Peyer's patch (tissue), 4 donors: ENCODE data around the gene TCF7L1. TPM values are rescaled to one million over a fixed set of nuclear protein-coding genes. Genes with fewer than 3 reads are reported as not detected.
A peak's percentile ranks its signal among the peaks of the same experiment; 100 is the strongest.

Experiments used
- DNase-seq, 3 donors: peaks; one replicate each; pipeline ENCODE4 v3.0.0-alpha.2; 2017 to 2019
- H3K27ac ChIP-seq, 4 donors: fragments of 200-600 bp; sonication (generic); one replicate each; pipeline ENCODE4 v1.5.1; 2016 to 2019
- H3K27me3 ChIP-seq, 2 donors: fragments of 200-600 bp; sonication (generic); one replicate each; pipeline ENCODE4 v1.5.1; 2019
- H3K36me3 ChIP-seq, 3 donors: fragments of 200-600 bp; sonication (generic); one replicate each; pipeline ENCODE4 v1.5.1; 2016 to 2019
- H3K4me1 ChIP-seq, 4 donors: fragments of 200-600 bp; sonication (generic); one replicate each; pipeline ENCODE4 v1.5.1; 2016 to 2019
- H3K4me3 ChIP-seq, 4 donors: fragments of 200-600 bp; sonication (generic); 1 replicate in 3 of 4; 2 replicates in 1 of 4; pipeline ENCODE4 v1.5.1; 2016 to 2019; ENCODE audit warnings: mild to moderate bottlenecking in 1 of 4
- H3K9me3 ChIP-seq, 4 donors: fragments of 200-600 bp; sonication (generic); one replicate each; pipeline ENCODE4 v1.5.1; 2016 to 2019; ENCODE audit warnings: mild to moderate bottlenecking in 1 of 4
- CTCF ChIP-seq, 6 experiments: fragments of 450-650 bp in 4 of 6; fragments of 200-600 bp in 2 of 6; sonication (generic) in 1 of 6; IDR thresholded peaks; one replicate each; pipeline ENCODE4 v1.5.1; 2017 to 2019; ENCODE audit warnings: antibody characterized with exemption in 6 of 6, mild to moderate bottlenecking in 3 of 6, moderate library complexity in 1 of 6
- POLR2A ChIP-seq, 2 donors: fragments of 450-650 bp; IDR thresholded peaks; one replicate each; pipeline ENCODE4 v1.5.1; 2017; ENCODE audit warnings: antibody characterized with exemption in 2 of 2, mild to moderate bottlenecking in 2 of 2, moderate library complexity in 2 of 2
- total RNA-seq, 4 donors: library from RNA; depleted of rRNA; stranded (reverse); fragments of >200 nt; gene quantifications; one replicate each; pipeline ENCODE4 v1.1.0, GENCODE V29; 2016

The TCF7L1 gene
- total RNA-seq, 4 donors from 2014 or later = 0.35 to 5.8 (median 1.7) TPM

- no peaks in the 10 kb centered on the region for H3K27me3 ChIP-seq
- DNase-seq = no peak
- no peaks in the 10 kb centered on the region for H3K36me3 ChIP-seq
- no peak for TF ChIP-seq POLR2A (IDR thresholded peaks at IDR 0.05)
- TF ChIP-seq CTCF (IDR thresholded peaks at IDR 0.05) = no peak
- H3K4me1 ChIP-seq = peaks cover 0 to 8% (median 0%) of the 10 kb centered on the region in 4 donors
- no peak overlapping the region for H3K4me3 ChIP-seq
- no peaks in the 10 kb centered on the region for H3K9me3 ChIP-seq
- H3K27ac ChIP-seq = no peak overlapping the region
These were observed 145.2 kb downstream of the TCF7L1 start for GRCh38 chr2:85278361-85278760.

DNA sequence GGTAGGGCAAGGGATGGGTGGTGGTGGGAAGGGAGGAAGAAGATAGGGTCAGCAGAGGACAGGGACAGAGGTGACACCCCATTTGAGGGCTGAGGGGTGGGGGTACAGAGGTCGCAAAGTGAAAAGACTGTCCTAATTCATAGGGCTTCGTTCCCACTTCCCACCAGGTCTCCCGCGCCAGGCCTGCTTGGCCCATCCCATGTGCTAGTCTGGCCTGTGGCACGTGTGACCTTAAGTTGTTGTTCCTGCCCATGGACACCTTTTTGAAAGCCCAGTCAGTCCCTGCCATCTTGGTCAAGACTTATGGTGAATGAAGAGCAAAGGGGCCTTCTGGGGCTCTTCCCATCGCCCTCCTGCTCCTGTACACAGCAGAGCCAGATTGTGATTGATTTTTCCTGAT, 148.4 kb downstream of the TCF7L1 start:
- Histone ChIP-seq H3K36me3 (no peaks in the 10 kb centered on the region), H3K27me3 (no peaks in the 10 kb centered on the region), H3K4me1 (peaks cover 0 to 6% (median 0%) of the 10 kb centered on the region in 4 donors), H3K27ac (no peak overlapping the region), H3K4me3 (no peak overlapping the region), H3K9me3 (no peaks in the 10 kb centered on the region)
- TF ChIP-seq CTCF (IDR thresholded peaks at IDR 0.05) (no peak), POLR2A (IDR thresholded peaks at IDR 0.05) (no peak)
- DNase-seq = no peak

GRCh38 chr2:85282914-85283313, 149.7 kb downstream of the TCF7L1 start:
- H3K9me3 ChIP-seq = no peaks in the 10 kb centered on the region
- no peak for DNase-seq
- TF ChIP-seq POLR2A (IDR thresholded peaks at IDR 0.05) (no peak), CTCF (IDR thresholded peaks at IDR 0.05) (no peak)
- H3K4me3 ChIP-seq = no peak overlapping the region
- no peaks in the 10 kb centered on the region for H3K27me3 ChIP-seq
- H3K4me1 ChIP-seq = no peaks in the 10 kb centered on the region
- no peaks in the 10 kb centered on the region for H3K36me3 ChIP-seq
- H3K27ac ChIP-seq = no peak overlapping the region

- DNase-seq = no peak
- Histone ChIP-seq H3K9me3 (no peaks in the 10 kb centered on the region), H3K4me1 (no peaks in the 10 kb centered on the region), H3K36me3 (no peaks in the 10 kb centered on the region), H3K27ac (no peak overlapping the region), H3K27me3 (no peaks in the 10 kb centered on the region), H3K4me3 (no peak overlapping the region)
- TF ChIP-seq POLR2A (IDR thresholded peaks at IDR 0.05) (no peak), CTCF (IDR thresholded peaks at IDR 0.05) (no peak)
These were observed 150.4 kb downstream of the TCF7L1 start for GRCh38 chr2:85283641-85284040.

DNA sequence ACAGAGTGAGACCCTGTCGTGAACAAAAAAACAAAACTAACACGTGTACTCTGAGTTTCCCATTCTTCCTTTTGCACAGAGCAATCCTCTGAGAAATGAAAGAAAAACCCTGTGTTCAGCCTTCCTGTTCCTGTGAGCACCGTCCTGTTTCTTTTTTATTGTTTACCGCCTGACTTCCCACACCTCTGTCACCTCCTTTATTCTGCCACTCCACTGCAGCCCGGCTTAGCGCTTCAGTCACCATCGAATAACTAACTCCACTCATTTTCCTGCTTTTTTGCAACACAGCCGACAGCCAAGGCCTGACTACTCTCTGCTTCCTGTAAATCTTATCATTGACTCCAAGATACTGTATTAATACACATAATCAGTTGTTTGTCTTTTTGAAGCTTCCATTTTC, 153.7 kb downstream of the TCF7L1 start:
- H3K27ac ChIP-seq = no peak overlapping the region
- H3K4me1 ChIP-seq = no peaks in the 10 kb centered on the region
- no peak for DNase-seq
- TF ChIP-seq CTCF (IDR thresholded peaks at IDR 0.05) (no peak), POLR2A (IDR thresholded peaks at IDR 0.05) (no peak)
- no peaks in the 10 kb centered on the region for H3K9me3 ChIP-seq
- no peaks in the 10 kb centered on the region for H3K36me3 ChIP-seq
- H3K27me3 ChIP-seq = no peaks in the 10 kb centered on the region
- H3K4me3 ChIP-seq = no peak overlapping the region

DNA sequence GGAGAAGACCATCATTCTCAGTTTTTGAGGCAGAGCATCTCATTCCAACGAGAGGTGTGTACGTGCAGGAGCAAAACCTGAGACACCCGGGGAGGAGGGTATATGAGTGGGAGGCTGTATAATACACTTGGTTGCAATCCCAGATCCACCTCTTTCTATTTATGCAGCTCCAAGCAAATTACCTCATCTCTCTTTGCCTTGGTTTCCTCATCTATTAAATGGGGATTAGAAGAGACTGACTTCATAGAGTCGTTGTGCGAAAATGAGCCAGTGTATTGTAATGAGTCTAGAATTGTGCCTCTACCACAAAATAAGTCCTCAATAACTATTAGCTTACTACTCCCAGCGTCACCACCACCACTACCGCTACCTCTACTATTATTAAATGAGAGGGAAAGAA, 154.5 kb downstream of the TCF7L1 start:
- H3K9me3 ChIP-seq = no peaks in the 10 kb centered on the region
- H3K36me3 ChIP-seq = no peaks in the 10 kb centered on the region
- peak overlapping the region in 2 of 4 donors; percentile 4 to 55 for H3K27ac ChIP-seq
- no peak for DNase-seq
- H3K27me3 ChIP-seq = no peaks in the 10 kb centered on the region
- TF ChIP-seq POLR2A (IDR thresholded peaks at IDR 0.05) (no peak), CTCF (IDR thresholded peaks at IDR 0.05) (no peak)
- H3K4me1 ChIP-seq = no peaks in the 10 kb centered on the region
- no peak overlapping the region for H3K4me3 ChIP-seq
